ENCODE measurements around the gene TBL3. TPM values are rescaled to one million over a fixed set of nuclear protein-coding genes. Genes with fewer than 3 reads are reported as not detected.

Gene TBL3
- total and polyA plus RNA-seq, 9 of the 15 experiments (the other 6 are each of a cell fraction or from before 2014, with no cell fraction given) = 0.97 to 117 (median 24.5) TPM

GRCh38 chr16:1929578-1930337 is 42.1 kb upstream of the TBL3 start (continued):
- TF ChIP-seq MGA (IDR thresholded peaks at IDR 0.05) (peak; percentile 98), SAFB (IDR thresholded peaks at IDR 0.05; ENCODE audit: borderline replicate concordance, low read depth, low read length) (0 out of 2 replicates have a peak, but pooled peaks have one; percentile 39), MXD1 (CRISPR knock-in tag; IDR thresholded peaks at IDR 0.05; ENCODE audit: borderline replicate concordance, poor library complexity, severe bottlenecking) (no peak), ZNF592 (IDR thresholded peaks at IDR 0.05) (peak; percentile 98), KDM5B (IDR thresholded peaks at IDR 0.05; ENCODE audit: insufficient replicate concordance, low read depth, low read length) (peak; percentile 71), HMGN3 (IDR thresholded peaks at IDR 0.05; ENCODE audit: borderline replicate concordance, extremely low read depth, insufficient read length, low read depth, low read length) (peak; percentile 75), MTA3 (IDR thresholded peaks at IDR 0.05; ENCODE audit: borderline replicate concordance) (peak; percentile 60; the same call in 1 of the 2 replicates), CTBP1 (IDR thresholded peaks at IDR 0.05; ENCODE audit: borderline replicate concordance) (peak; percentile 84; the same call in 1 of the 2 replicates), CSDE1 (IDR thresholded peaks at IDR 0.05) (no peak)
